ENCODE results near the gene GADD45B. TPM values are rescaled to one million over a fixed set of nuclear protein-coding genes. Genes with fewer than 3 reads are reported as not detected.

GADD45B gene
- total RNA-seq, 1 experiment from 2014 or later = 16.4 TPM

GRCh38 chr19:2482354-2483038 is 6.6 kb downstream of the GADD45B start:
- no peak overlapping the region for H3K4me3 ChIP-seq (ENCODE audit: low read depth, low read length, poor library complexity, severe bottlenecking)
- POLR2A ChIA-PET (ENCODE audit: low non-redundant PET) = no interaction called here
- intact Hi-C loops (cut with micrococcal nuclease; ENCODE audit: unreplicated experiment) = no loop called here
- CTCF ChIA-PET = no interaction called here
- H3K27ac ChIP-seq (ENCODE audit: low read depth, low read length, poor library complexity, severe bottlenecking) = no peak overlapping the region
- DNase-seq (ENCODE audit: low spot score) = no peak
- no TSS peak for BruUV-seq (replicated peaks)
- peaks cover 15% of the 10 kb centered on the region for H3K4me1 ChIP-seq (ENCODE audit: insufficient read depth, low read length, poor library complexity, severe bottlenecking)
- no peaks in the 10 kb centered on the region for H3K36me3 ChIP-seq (ENCODE audit: insufficient read depth, low read length, poor library complexity, severe bottlenecking)
- peaks cover 6% of the 10 kb centered on the region for H3K9me3 ChIP-seq (ENCODE audit: low read depth, low read length, poor library complexity, severe bottlenecking)
- H3K27me3 ChIP-seq (replicated peaks; ENCODE audit: insufficient read depth, low read depth, low read length, poor library complexity) = no peaks in the 10 kb centered on the region
- TF ChIP-seq, protein P1, sequence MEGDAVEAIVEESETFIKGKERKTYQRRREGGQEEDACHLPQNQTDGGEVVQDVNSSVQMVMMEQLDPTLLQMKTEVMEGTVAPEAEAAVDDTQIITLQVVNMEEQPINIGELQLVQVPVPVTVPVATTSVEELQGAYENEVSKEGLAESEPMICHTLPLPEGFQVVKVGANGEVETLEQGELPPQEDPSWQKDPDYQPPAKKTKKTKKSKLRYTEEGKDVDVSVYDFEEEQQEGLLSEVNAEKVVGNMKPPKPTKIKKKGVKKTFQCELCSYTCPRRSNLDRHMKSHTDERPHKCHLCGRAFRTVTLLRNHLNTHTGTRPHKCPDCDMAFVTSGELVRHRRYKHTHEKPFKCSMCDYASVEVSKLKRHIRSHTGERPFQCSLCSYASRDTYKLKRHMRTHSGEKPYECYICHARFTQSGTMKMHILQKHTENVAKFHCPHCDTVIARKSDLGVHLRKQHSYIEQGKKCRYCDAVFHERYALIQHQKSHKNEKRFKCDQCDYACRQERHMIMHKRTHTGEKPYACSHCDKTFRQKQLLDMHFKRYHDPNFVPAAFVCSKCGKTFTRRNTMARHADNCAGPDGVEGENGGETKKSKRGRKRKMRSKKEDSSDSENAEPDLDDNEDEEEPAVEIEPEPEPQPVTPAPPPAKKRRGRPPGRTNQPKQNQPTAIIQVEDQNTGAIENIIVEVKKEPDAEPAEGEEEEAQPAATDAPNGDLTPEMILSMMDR (conservative IDR thresholded peaks at IDR 0.05; ENCODE audit: low read depth, low read length) = no peak
- TF ChIP-seq EZH2 (IDR thresholded peaks at IDR 0.05; ENCODE audit: borderline replicate concordance, low read depth, low read length, poor library complexity, severe bottlenecking) = no peak

DNA sequence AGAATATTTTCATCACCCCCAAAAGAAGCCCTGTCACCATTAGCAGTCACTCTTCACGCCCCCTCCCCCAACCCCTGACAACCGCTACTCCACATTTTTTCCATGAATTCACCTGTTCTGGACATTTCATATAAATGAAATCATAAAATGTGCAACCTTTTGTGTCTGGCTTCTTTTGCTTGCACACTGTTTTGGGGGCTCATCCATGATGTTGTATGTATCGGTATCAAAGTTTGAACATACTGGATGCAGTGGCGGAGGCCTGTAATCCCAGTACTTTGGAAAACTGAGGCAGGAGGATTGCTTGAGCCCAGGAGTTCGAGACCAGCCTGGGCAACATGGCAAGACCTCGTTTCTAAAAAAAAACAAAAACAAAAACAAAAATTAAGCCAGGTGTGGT is 7.2 kb downstream of the GADD45B start:
- no TSS peak for BruUV-seq (replicated peaks)
- intact Hi-C loops (cut with micrococcal nuclease; ENCODE audit: unreplicated experiment) = no loop called here
- TF ChIP-seq EZH2 (IDR thresholded peaks at IDR 0.05; ENCODE audit: borderline replicate concordance, low read depth, low read length, poor library complexity, severe bottlenecking) = no peak
- TF ChIP-seq, protein P1 (conservative IDR thresholded peaks at IDR 0.05; ENCODE audit: low read depth, low read length) = no peak
- DNase-seq (ENCODE audit: low spot score) = no peak
- H3K27me3 ChIP-seq (replicated peaks; ENCODE audit: insufficient read depth, low read depth, low read length, poor library complexity) = no peaks in the 10 kb centered on the region
- no peak overlapping the region for H3K4me3 ChIP-seq (ENCODE audit: low read depth, low read length, poor library complexity, severe bottlenecking)
- CTCF ChIA-PET = no interaction called here
- H3K27ac ChIP-seq (ENCODE audit: low read depth, low read length, poor library complexity, severe bottlenecking) = no peak overlapping the region
- peaks cover 10% of the 10 kb centered on the region for H3K4me1 ChIP-seq (ENCODE audit: insufficient read depth, low read length, poor library complexity, severe bottlenecking)
- POLR2A ChIA-PET (ENCODE audit: low non-redundant PET) = no interaction called here
- no peaks in the 10 kb centered on the region for H3K36me3 ChIP-seq (ENCODE audit: insufficient read depth, low read length, poor library complexity, severe bottlenecking)
- peaks cover 6% of the 10 kb centered on the region for H3K9me3 ChIP-seq (ENCODE audit: low read depth, low read length, poor library complexity, severe bottlenecking)

DNA sequence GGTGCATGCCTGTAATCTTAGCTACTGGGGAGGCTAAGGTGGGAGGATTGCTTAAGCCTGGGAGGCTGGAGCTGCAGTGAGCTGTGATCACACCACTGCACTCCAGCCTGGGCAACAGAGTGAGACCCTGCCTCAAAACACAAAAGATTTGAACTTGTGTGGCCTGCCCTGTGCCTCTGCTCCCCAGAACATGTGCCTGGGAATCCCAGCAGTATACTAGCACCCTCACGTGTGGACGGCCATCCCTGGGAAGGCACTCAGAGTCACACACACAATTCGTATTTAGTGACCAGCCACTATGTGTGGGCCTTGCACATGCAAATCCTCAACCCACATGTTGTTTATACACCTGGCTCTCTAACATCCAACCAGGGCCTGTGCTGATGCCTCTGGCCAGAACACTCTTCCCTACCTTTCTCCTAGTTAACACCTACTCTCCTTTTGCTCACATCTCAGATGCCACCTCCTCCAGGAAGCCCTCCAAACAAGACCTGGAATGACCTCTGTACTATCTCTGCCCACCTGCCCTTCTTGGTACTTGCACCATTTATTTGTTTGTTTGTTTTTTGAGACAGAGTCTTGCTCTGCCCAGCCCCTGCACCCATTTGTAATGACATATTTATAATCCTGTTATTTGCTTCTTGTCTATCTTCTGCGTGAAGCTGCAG is 7.7 kb downstream of the GADD45B start:
- Histone ChIP-seq H3K36me3 (ENCODE audit: insufficient read depth, low read length, poor library complexity, severe bottlenecking) (no peaks in the 10 kb centered on the region), H3K4me1 (ENCODE audit: insufficient read depth, low read length, poor library complexity, severe bottlenecking) (peaks cover 6% of the 10 kb centered on the region), H3K27me3 (replicated peaks; ENCODE audit: insufficient read depth, low read depth, low read length, poor library complexity) (no peaks in the 10 kb centered on the region), H3K4me3 (ENCODE audit: low read depth, low read length, poor library complexity, severe bottlenecking) (no peak overlapping the region), H3K27ac (ENCODE audit: low read depth, low read length, poor library complexity, severe bottlenecking) (no peak overlapping the region), H3K9me3 (ENCODE audit: low read depth, low read length, poor library complexity, severe bottlenecking) (peaks cover 6% of the 10 kb centered on the region)
- DNase-seq (ENCODE audit: low spot score) = no peak
- ChIA-PET CTCF (no interaction called here), POLR2A (ENCODE audit: low non-redundant PET) (interaction anchor here (1.0 kb wide), 1 partner anchor 8 kb away, joined by 6 read pairs; the partner anchor contains the start of gene GADD45B)
- BruUV-seq (replicated peaks) = no TSS peak
- intact Hi-C loops (cut with micrococcal nuclease; ENCODE audit: unreplicated experiment) = no loop called here
- TF ChIP-seq EZH2 (IDR thresholded peaks at IDR 0.05; ENCODE audit: borderline replicate concordance, low read depth, low read length, poor library complexity, severe bottlenecking) = no peak

Measured in A673 (cell line).